NCI-H2107 treated with DMSO at 0.1 percent for 48 hours (cell line): Measurements from ENCODE around the gene SLC15A4.

Experiments
- DNase-seq: peaks from one replicate; lab custom pipeline; 2025; ENCODE audit not compliant: unreplicated experiment; lab: John Stamatoyannopoulos, UW

Gene SLC15A4

DNA sequence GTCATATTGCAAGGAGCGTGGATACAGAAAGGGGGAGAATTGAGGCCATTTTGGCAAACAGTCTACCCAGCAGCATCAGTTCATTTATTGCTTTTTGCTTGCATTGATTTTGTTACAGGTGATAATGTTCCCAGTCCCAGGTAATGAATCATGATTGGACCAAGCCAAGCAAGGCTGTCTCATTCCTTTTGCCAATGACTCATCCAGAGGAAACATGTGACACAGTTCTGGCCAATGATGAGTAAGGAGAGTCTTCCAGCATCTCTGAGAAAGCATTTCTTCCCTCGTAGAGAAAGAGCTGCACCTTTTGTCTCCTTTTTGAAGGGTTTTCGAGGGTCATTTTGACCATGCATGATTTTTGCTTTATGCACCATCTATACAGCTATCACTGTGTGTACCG lies 68.2 kb downstream of the SLC15A4 start:
- DNase-seq: no peak

DNA sequence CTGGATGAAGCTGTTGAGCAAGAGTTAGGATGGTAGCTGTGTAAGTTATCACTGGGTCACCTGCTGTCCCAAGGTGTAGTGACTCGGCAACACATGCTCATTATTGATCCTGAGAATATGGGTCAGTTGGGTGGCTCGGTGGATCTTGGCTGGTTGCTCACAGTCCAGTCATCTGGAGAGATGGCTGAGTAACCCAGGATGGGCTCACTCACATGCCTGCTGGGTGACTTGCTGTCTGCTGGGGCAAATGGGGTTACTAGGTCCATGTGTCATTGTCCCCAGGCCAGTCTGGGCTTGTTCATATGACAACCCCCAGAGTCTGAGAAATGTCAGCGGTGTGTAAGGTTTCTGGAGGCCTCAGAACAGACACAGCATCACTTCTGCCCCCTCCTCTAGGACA lies 69.5 kb downstream of the SLC15A4 start:
- DNase-seq: no peak

- no peak for DNase-seq
These were observed 70.3 kb downstream of the SLC15A4 start for GRCh38 chr12:128753438-128753837.

GRCh38 chr12:128752386-128752785 lies 71.4 kb downstream of the SLC15A4 start:
- DNase-seq: no peak

DNA sequence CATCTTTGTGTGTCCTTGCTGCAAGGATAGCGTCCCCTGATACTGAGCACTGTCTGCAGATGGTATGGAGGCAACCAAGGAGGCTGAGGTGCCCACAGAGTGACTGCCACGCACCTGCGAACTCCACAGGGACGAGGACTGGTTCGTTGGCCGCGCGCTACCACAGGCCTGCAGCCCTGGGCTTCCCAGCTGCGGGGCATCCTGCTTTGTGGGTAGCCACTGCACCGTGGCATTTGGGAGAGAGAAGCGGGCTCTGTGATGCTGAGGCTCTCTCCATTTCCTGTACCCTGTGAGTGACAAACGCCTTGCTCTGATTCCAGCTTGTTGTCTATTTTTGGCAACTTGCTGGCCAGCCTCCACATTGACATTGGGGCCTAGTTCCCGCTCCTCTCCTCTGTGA lies 76.3 kb downstream of the SLC15A4 start:
- no peak for DNase-seq

DNA sequence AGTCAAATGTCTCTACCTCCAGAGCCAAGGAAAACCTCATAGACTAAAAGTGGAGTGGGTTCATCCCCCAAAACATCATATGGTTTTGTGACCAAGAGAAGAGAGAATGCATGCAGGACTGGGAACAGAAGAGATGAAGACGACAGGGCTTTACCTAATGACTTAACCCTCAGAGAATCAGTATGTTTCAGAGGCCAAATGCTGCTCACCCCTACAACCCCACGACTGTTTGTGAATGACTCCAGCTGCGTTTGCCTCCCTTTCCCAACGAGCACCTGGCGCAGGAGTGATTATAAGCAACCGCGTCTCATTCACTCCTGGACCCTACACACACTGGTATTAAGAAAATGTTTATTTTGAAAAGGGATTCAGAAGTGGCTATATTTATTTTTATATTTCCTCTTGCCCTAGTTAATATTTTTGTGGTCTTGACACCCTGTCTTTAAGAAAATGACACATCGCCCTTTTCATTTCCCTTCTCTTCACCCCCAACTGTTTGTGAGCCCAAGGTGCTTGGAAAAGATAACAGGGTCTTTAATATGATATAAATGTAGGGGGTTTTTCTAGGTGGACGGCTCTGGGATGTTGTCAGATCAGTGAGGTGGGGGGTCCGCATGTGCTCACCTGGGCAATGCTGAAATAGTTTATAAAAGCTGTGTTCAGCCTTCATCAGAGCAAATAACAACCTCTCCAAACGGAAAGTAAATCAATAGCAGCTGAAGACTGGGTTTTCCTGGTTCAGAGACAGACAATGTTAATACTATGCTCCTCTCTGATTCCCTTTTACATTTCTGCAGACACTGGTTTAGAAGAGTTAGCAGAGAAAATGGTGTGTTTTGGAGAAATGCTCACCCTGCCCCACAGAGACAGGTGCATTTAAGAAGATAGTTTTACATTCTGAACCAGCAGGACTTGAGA lies 77.7 kb downstream of the SLC15A4 start:
- DNase-seq: peak; percentile 76

DNA sequence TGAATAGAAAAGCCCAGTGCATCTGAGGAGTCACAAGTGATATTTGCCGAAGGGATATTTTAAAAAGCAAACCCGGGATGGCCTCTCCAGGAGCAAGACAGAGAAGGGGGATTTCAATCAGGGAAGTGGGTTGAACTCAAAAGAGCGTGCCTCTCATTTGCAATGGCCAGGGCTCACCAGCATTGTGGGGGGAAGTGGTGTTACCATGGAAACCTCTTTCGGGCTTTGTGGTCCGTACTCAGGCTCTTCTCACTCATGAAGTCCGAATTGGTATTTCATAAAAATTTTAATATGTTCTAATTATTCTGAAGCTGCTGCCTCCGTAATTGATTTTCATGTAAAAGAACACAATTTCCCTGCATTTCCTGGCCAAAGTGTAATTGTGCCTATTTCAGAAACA lies 79.8 kb downstream of the SLC15A4 start:
- no peak for DNase-seq
